Body of pancreas (tissue), 4 donors: ENCODE measurements around the gene NEK10. TPM values are rescaled to one million over a fixed set of nuclear protein-coding genes. Genes with fewer than 3 reads are reported as not detected.

Experiments
- ATAC-seq: fragments of 150-250 bp; one replicate; pipeline ENCODE4 v1.9.1; 2016
- DNase-seq, 4 donors: peaks; one replicate each; pipeline ENCODE4 v3.0.0-alpha.2; 2019
- H3K27ac ChIP-seq, 4 donors: fragments of 200-600 bp; sonication (generic); 1 replicate in 3 of 4; 2 replicates in 1 of 4; pipeline versions ENCODE4 v1.5.1 to v1.6.1; 2016 to 2019; ENCODE audit warnings: mild to moderate bottlenecking in 1 of 4, mixed read lengths in 1 of 4, moderate library complexity in 1 of 4
- H3K27me3 ChIP-seq, 2 donors: fragments of 200-600 bp; sonication (generic); one replicate each; pipeline ENCODE4 v1.6.0; 2016; ENCODE audit warnings: mild to moderate bottlenecking in 1 of 2
- H3K36me3 ChIP-seq, 2 donors: fragments of 200-600 bp; sonication (generic); replicated peaks in 1 of 2; 2 replicates each; pipeline ENCODE4 v1.5.1; 2016; ENCODE audit warnings: low read depth in 2 of 2; ENCODE audit not compliant: insufficient read depth in 1 of 2
- H3K4me1 ChIP-seq: fragments of 200-600 bp; sonication (generic); one replicate; pipeline ENCODE4 v1.6.0; 2016
- H3K4me3 ChIP-seq, 2 donors: fragments of 200-600 bp; sonication (generic); 1 replicate in 1 of 2; 2 replicates in 1 of 2; pipeline ENCODE4 v1.5.1; 2016 to 2019
- H3K9me3 ChIP-seq, 3 donors: fragments of 200-600 bp; sonication (generic); 1 replicate in 2 of 3; 2 replicates in 1 of 3; pipeline ENCODE4 v1.5.1; 2016
- POLR2A ChIP-seq, 3 donors: fragments of 450-650 bp; IDR thresholded peaks; one replicate each; pipeline ENCODE4 v1.6.1; 2016; ENCODE audit warnings: antibody characterized with exemption in 3 of 3, mild to moderate bottlenecking in 2 of 3
- WGBS, 2 donors: methylation state at CpG; one replicate each; pipeline ENCODE4 v1.1.5; 2017; 5-methylcytosine and 5-hydroxymethylcytosine counted together
- intact Hi-C: fragments of 100-400 bp; cut with DNase I; formaldehyde crosslinking; loops from one replicate; pipeline ENCODE4 v1.15.1; 2023
- total RNA-seq, 2 donors: library from RNA; depleted of rRNA; stranded (reverse); fragments of >200 nt; gene quantifications; one replicate each; pipeline ENCODE4 v1.1.0, GENCODE V29; 2016
- TF ChIP-seq, protein P1 (sequence below), 7 experiments: fragments of 450-650 bp in 4 of 7; fragments of 200-600 bp in 3 of 7; sonication (generic) in 3 of 7; IDR thresholded peaks; one replicate each; pipeline ENCODE4 v1.5.1; 2016 to 2019; ENCODE audit warnings: antibody characterized with exemption in 7 of 7

The NEK10 gene
- total RNA-seq, 2 donors from 2014 or later: 0.33 to 0.78 TPM

DNA sequence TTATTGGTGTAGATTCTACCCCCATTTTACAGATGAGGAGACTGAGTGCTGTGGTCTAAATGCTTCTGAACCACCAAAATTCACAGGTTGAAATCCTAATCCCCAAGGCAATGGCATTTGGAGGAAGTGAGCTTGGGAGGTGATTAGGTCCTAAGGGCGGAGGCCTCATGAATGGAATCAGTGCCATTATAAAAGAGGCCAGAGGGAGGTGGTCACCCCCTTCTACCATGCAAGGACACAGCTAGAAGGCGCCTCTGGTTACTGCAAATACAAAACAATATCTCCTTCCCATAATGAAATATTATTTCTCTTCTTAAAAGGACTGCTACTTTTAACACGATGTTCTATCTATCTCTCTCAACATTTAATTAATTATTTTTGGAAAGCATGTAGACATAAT lies 223.5 kb downstream of the NEK10 start:
- WGBS, 2 donors: 89 to 92% methylated on average over 3 of the region's 3 CpGs

DNA sequence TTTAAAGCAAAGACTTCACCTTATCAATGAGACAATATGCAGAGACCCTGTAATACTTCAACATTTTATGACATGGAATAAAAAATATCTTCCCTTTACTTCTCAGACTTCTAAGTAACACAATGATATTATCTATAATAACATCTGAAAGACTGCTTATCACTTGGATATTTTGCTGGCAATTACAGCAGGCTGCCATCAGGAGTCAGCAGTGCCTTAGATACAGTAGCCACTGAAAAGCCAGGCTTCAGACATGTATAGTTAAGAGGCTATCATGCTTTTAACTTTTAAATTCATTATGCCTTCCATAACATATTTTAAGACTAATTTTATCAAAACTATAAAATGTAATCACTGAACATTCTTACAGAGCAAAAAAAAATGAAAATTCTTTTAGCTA lies 227.5 kb downstream of the NEK10 start:
- Histone ChIP-seq H3K4me1 (no peaks in the 10 kb centered on the region), H3K4me3 (no peak overlapping the region), H3K27me3 (no peaks in the 10 kb centered on the region), H3K36me3 (no peaks in the 10 kb centered on the region), H3K9me3 (no peaks in the 10 kb centered on the region), H3K27ac (no peak overlapping the region)
- intact Hi-C loops: no loop called here
- ATAC-seq: no peak
- TF ChIP-seq POLR2A (IDR thresholded peaks at IDR 0.05): no peak
- TF ChIP-seq, protein P1, sequence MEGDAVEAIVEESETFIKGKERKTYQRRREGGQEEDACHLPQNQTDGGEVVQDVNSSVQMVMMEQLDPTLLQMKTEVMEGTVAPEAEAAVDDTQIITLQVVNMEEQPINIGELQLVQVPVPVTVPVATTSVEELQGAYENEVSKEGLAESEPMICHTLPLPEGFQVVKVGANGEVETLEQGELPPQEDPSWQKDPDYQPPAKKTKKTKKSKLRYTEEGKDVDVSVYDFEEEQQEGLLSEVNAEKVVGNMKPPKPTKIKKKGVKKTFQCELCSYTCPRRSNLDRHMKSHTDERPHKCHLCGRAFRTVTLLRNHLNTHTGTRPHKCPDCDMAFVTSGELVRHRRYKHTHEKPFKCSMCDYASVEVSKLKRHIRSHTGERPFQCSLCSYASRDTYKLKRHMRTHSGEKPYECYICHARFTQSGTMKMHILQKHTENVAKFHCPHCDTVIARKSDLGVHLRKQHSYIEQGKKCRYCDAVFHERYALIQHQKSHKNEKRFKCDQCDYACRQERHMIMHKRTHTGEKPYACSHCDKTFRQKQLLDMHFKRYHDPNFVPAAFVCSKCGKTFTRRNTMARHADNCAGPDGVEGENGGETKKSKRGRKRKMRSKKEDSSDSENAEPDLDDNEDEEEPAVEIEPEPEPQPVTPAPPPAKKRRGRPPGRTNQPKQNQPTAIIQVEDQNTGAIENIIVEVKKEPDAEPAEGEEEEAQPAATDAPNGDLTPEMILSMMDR (IDR thresholded peaks at IDR 0.05): no peak
- no peak for DNase-seq

More for the DNA sequence above, 223.5 kb downstream of the NEK10 start:
- no peak overlapping the region for H3K4me3 ChIP-seq
- ATAC-seq (no peak), DNase-seq (no peak)
- H3K27me3 ChIP-seq: no peaks in the 10 kb centered on the region
- intact Hi-C loops: no loop called here
- H3K36me3 ChIP-seq: no peaks in the 10 kb centered on the region
- H3K27ac ChIP-seq: no peak overlapping the region
- TF ChIP-seq POLR2A (IDR thresholded peaks at IDR 0.05): no peak
- TF ChIP-seq, protein P1 (IDR thresholded peaks at IDR 0.05): no peak
- no peaks in the 10 kb centered on the region for H3K9me3 ChIP-seq
- no peaks in the 10 kb centered on the region for H3K4me1 ChIP-seq

DNA sequence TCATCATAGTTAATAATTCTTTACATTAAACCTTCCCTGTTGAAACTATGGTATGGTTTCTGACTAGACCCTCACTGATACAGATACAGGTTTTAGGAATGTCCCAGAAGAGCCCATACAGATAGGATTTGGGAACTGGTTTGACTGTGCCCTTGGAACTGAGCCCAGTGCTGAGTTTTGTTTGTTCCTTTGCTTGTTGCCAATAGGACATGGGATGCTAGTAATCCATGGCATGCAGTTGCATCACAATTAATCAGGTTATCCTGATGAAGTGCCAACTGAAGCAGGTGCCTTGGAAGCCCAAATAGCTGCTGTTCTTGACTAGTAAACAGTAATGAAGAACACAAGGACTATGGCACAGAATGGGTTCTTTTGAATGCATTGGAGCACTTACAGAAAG lies 230.6 kb downstream of the NEK10 start:
- intact Hi-C loops: no loop called here

DNA sequence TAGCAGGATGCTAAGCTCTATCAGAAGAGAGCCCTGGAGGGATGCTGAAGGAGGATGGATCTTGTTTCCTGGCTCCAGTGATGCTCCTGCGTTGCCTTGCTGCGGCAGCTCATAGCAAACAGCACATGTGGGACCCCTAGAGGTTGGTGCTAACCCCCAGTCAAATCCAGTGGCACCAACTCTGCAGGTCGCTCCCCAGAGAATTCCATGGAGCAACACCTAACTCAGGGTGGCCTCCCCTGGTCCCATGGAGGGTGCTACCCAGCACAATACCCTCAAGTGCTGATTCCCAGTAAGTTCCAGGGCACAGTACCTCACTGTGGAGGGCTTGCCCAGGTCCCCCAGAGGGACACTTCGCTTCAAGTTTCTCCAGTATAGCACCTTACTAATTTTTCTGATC lies 231.2 kb downstream of the NEK10 start:
- TF ChIP-seq POLR2A (IDR thresholded peaks at IDR 0.05): no peak
- TF ChIP-seq, protein P1 (IDR thresholded peaks at IDR 0.05): no peak
- H3K27ac ChIP-seq: no peak overlapping the region
- no peak for ATAC-seq

More for the DNA sequence above, 230.6 kb downstream of the NEK10 start:
- Histone ChIP-seq H3K4me3 (no peak overlapping the region), H3K27ac (no peak overlapping the region), H3K36me3 (no peaks in the 10 kb centered on the region), H3K9me3 (no peaks in the 10 kb centered on the region), H3K27me3 (no peaks in the 10 kb centered on the region), H3K4me1 (no peaks in the 10 kb centered on the region)
- ATAC-seq (no peak), DNase-seq (peak in 1 of 4 donors; percentile 10)
- TF ChIP-seq, protein P1 (IDR thresholded peaks at IDR 0.05): no peak
- TF ChIP-seq POLR2A (IDR thresholded peaks at IDR 0.05): no peak

DNA sequence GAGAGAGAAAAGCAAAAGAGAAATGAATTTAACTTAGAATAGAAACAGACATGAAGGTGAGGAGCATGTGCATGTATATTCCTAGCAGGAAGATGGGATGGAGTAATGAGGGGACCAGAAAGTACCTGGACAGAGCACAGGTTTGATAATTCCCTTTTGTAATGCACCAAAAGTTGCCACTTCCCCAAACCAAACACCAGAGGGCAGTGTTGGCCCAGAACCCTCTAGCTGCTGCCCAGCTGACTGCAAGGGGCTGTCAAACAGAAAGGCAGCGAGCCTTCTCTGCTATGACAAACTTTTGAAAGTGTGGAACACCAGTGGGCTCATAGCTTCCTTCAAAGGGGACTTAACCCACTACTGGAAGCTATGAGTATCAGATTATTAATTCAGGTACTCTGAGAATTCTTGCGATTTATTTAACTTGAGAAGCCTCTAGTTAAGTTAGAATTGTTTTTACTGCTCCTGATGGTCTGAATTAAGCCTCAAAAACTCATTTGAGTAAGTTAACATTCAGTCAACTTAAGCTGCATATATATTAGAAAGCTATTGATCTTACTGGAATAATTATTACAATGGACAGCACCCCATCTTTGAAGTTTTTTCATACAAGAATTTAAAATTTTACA lies 234.9 kb downstream of the NEK10 start:
- 45 to 50% methylated on average over 2 of the region's 2 CpGs for WGBS, 2 donors
- Histone ChIP-seq H3K9me3 (no peaks in the 10 kb centered on the region), H3K4me1 (no peaks in the 10 kb centered on the region), H3K4me3 (no peak overlapping the region), H3K27me3 (no peaks in the 10 kb centered on the region), H3K36me3 (no peaks in the 10 kb centered on the region), H3K27ac (no peak overlapping the region)
- peak; percentile 56 to 67 (median 64) for DNase-seq
- peak; percentile 72 for ATAC-seq
- intact Hi-C loops: no loop called here
- no peak for TF ChIP-seq POLR2A (IDR thresholded peaks at IDR 0.05)
- TF ChIP-seq, protein P1 (IDR thresholded peaks at IDR 0.05): peak; percentile 76 to 84 (median 82)

More for the DNA sequence above, 231.2 kb downstream of the NEK10 start:
- intact Hi-C loops: no loop called here
- H3K4me3 ChIP-seq: no peak overlapping the region
- H3K9me3 ChIP-seq: no peaks in the 10 kb centered on the region
- DNase-seq: no peak
- H3K4me1 ChIP-seq: no peaks in the 10 kb centered on the region
- H3K36me3 ChIP-seq: no peaks in the 10 kb centered on the region
- H3K27me3 ChIP-seq: no peaks in the 10 kb centered on the region
- 89 to 92% methylated on average over 2 to 4 of the region's 4 CpGs for WGBS, 2 donors
